GM19468 (cell line): ENCODE data around the gene VGLL1.

Experiments used
- ATAC-seq: cut with Tn5 transposase; IDR thresholded peaks from one replicate; pipeline ENCODE4 v1.9.1; 2021; ENCODE audit warnings: mild to moderate bottlenecking, moderate library complexity, moderate number of reproducible peaks; ENCODE audit not compliant: unreplicated experiment; ENCODE audit errors: extremely low read depth

Gene VGLL1

GRCh38 chrX:136549226-136549625 lies 17.2 kb downstream of the VGLL1 start:
- no peak for ATAC-seq

- ATAC-seq = no peak
Observed at GRCh38 chrX:136551410-136551809, 19.4 kb downstream of the VGLL1 start.

GRCh38 chrX:136555694-136556093 lies 23.7 kb downstream of the VGLL1 start:
- no peak for ATAC-seq

DNA sequence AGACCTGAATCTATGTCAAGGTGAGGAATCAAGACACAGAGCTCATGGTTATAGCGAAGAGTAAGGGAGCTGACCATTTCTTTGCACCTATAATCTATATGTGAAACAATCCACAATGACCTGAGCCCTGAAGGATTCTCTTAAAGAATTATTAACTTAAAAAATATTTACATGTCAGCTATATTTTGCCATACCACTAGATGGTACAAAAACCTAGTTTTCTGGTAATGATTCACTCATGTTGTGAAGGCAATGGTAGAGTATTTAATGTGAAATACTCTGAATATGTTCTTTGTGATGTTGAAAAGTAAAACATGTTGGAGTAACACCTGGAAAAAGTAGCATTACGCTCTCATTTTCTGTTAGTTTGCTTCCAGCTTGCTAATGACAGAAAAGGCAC lies 40.0 kb downstream of the VGLL1 start:
- peak; percentile 64 for ATAC-seq

DNA sequence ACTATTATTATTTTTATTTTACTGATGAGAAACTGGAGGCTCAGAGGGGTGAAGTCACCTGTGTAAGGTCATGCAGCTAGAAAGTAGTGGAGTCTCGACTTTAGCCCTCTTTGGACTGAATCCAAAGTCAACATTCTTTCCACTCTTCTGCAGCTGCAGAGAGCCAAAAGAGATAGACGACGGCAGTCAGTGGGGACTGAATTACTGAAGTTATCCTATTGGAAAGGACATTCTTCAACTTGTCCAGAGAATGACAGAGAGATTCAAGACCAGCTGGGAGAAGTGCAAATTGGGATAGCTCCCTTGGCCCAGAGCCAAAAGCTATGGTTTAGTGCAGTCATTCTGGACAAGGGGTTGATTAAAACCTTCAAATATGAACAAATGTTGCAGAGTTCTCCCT lies 42.5 kb downstream of the VGLL1 start:
- ATAC-seq = no peak

GRCh38 chrX:136577552-136577951 lies 45.5 kb downstream of the VGLL1 start:
- peak; percentile 77 for ATAC-seq

- no peak for ATAC-seq
Observed at GRCh38 chrX:136580316-136580715, 48.3 kb downstream of the VGLL1 start.

GRCh38 chrX:136582624-136583023 lies 50.6 kb downstream of the VGLL1 start:
- no peak for ATAC-seq

- no peak for ATAC-seq
Observed at GRCh38 chrX:136584545-136584944, 52.5 kb downstream of the VGLL1 start.

GRCh38 chrX:136585262-136585661 lies 53.2 kb downstream of the VGLL1 start:
- no peak for ATAC-seq

DNA sequence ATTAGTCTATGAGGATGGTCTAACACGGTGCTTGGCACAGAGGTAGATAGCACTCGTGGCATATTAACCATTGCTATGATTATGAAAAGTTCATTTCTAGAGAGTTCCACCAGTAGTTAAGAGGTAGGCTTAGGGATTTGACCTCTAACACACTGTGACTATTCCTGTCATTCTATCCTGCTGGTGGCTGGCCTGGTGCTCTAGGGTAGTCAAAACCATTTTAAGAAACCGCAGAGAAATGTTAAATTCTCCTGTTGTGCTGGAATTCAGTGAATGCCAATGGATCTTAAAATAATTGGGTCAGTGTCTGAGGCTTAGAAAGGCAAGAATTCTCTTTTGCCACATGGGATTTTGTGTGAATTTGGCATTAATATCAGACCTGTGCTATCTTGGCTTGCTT lies 53.9 kb downstream of the VGLL1 start:
- no peak for ATAC-seq

DNA sequence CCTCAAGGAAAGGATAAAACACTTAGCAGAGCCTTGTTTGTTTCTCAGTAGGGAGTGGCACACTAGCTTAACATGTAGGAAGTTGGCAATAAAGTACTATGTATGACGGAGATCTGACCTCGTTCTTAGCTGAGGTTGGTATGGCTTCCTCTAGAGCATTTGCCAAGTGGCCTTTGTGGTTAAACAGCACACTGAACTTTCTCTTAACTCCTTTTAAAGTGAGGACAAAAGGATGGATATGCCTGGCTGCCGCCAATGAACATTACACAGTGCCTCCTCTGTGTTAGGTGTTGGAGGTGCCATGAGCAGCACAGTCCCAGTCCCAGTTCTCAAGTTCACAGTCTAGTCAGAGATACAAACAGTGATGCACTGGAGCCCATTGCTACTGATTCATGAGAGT lies 54.4 kb downstream of the VGLL1 start:
- ATAC-seq = no peak

- no peak for ATAC-seq
Observed at GRCh38 chrX:136587532-136587931, 55.5 kb downstream of the VGLL1 start.

DNA sequence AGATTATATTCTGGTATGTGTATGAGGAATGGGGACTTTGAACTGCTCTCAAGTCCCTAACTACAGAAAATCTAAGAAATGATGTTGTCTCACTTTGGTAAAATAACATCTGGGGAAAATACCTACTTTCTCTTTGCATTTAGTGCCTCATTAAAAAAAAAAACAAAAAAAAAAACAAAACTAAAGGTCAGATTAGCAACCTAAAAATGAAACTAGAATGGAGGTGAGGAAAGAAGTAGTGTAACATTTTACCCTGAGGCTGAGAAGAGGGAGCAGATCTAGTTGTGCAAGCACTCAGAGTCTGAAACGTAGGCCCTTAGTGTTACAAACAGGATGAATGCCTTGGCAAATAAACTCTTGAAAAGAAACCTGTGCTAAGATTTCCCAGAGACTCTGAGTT lies 56.0 kb downstream of the VGLL1 start:
- ATAC-seq = no peak

DNA sequence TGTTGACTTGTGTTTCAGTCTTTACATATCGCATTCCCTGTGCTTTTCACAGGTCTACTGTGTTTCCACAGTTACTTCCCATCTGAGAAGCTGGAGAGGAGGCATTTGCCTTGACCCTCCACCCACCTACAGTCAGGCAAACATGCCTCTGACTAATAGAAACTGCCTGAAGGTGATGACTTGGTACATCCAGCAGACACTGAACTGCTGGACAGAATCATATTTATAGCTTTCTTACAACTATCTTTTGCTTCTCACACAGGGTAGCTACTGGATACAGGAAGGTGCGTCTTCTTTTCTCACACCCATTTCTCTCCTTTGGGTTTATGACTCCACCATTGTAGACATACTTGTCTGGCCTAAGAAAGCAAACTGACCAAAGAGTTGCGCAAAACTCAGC lies 58.0 kb downstream of the VGLL1 start:
- ATAC-seq = no peak

DNA sequence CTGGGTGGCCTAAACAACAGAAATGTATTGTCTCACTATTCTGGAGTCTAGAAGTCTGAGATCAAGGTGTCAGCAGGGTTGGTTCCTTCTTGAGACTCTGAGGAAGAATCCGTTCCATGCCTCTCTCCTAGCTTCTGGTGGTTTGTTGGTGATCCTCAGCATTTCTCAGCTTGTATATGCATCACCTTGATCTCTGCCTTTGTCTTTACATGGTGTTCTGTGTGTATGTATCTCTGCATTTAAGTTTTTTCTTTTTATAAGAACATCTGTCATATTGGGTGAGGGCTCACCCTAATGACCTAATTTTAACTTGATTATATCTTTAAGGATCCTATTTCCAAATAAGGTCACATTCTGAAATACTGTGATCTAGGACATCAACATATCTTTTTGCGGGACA lies 65.3 kb downstream of the VGLL1 start:
- ATAC-seq = no peak

DNA sequence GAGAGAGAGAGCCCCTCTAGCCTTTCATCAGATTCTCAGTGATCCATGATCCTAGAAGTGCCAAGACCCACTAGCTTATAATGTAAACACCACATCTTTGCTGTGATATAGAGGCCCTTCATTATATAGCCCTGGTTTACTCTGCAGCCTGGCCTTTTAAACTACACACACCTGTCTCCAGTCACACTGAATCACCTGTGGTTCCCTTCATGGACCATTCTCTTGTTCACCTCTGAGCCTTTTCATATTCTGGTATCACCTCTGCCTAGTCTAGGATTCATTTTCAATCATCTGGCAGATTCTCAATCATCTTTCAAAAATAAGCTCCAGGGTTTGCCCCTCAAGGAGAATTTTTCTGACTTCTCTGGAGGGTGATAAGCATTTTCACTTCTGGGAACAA lies 65.9 kb downstream of the VGLL1 start:
- no peak for ATAC-seq

DNA sequence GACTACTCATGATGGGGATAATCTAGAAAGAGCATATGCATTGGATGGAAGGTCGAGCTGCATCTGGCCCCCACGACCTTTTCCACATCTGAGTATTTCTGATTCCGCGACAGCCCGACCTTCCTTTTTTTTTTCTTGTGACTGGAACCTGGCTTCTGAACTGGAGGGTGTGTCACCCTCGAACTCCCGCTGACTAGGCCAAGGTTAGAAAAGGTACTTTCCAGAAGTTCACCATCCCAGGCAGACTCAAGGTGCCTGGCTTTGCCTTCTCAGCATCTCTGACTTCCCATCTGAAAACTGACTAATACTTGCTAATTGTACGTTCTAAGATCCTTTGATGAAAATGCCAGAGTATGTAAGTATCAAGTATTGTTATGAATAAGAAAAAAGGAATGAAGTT lies 66.6 kb downstream of the VGLL1 start:
- no peak for ATAC-seq

DNA sequence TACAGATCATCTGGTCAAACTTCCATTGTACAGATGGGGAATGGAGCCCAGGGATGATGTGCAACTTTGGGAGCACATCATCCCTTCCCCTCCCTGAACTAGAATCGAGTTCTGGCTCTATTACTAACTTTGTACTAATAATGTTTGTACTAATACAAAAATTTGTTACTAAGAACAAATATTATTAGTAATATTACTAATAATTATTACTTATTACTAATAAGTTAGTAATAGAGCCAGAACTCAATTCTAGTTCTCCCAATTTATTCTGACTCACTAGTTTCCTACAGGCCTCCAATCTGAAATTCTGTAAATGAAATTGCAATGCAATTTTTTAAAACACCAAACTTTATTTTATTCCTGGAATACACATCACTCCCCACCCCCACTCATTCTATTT lies 68.0 kb downstream of the VGLL1 start:
- ATAC-seq = no peak
